ENCODE measurements around the gene ZNF791.
"Not testable (repeated sequence)": the region's sequence is repeated elsewhere in the genome, so short reads cannot be mapped to it uniquely, and the experiment has no call there.

The ZNF791 gene

GRCh38 chr19:12621253-12622024 lies 10.7 kb downstream of the ZNF791 start:
- H3K4me2 ChIP-seq (ENCODE audit: low read length); H2BK5ac ChIP-seq (ENCODE audit: low read depth, low read length, poor library complexity); H3K14ac ChIP-seq (ENCODE audit: low read length); H3K27ac ChIP-seq (ENCODE audit: low read depth, low read length); H3K4me1 ChIP-seq (ENCODE audit: control insufficient read depth in 1 of 2, insufficient read depth in 2 of 2, low read length in 2 of 2); H3K9me3 ChIP-seq (ENCODE audit: insufficient read depth, low read depth, low read length); H3K79me2 ChIP-seq (ENCODE audit: control insufficient read depth, insufficient read depth, low read length, poor library complexity); H3K4me3 ChIP-seq (ENCODE audit: low read depth, low read length); H4K12ac ChIP-seq (ENCODE audit: low read depth, low read length); H3K9ac ChIP-seq (ENCODE audit: low read length); H3K23ac ChIP-seq (ENCODE audit: low read length); H3K27me3 ChIP-seq (ENCODE audit: insufficient read depth, low read length); H3K18ac ChIP-seq (ENCODE audit: low read length); H2AK5ac ChIP-seq (ENCODE audit: low read length); H4K8ac ChIP-seq (ENCODE audit: low read depth, low read length); DNase-seq; H3K79me1 ChIP-seq (ENCODE audit: low read length); H4K91ac ChIP-seq (ENCODE audit: low read depth, low read length); H2AFZ ChIP-seq (ENCODE audit: insufficient read depth, low read length, poor library complexity); H2BK120ac ChIP-seq (ENCODE audit: insufficient read depth, low read length, poor library complexity); H2BK12ac ChIP-seq (ENCODE audit: low read length): not testable (repeated sequence)
- WGBS (ENCODE audit: extremely low coverage, insufficient coverage, insufficient read length), result no CpG with 5 or more reads among the region's 26 CpGs
- Histone ChIP-seq H3K36me3 (ENCODE audit: control insufficient read depth in 1 of 2, insufficient read depth in 2 of 2, low read length in 2 of 2) (peaks cover 33 to 36% of the 10 kb centered on the region in 2 experiments), H3K4ac (ENCODE audit: low read depth, low read length) (peak overlapping the region; percentile 36)

GRCh38 chr19:12623361-12624031 lies 12.8 kb downstream of the ZNF791 start:
- H3K79me1 ChIP-seq (ENCODE audit: low read length), result no peaks in the 10 kb centered on the region
- no CpG with 5 or more reads among the region's 4 CpGs for WGBS (ENCODE audit: extremely low coverage, insufficient coverage, insufficient read length)

GRCh38 chr19:12626958-12627357 lies 16.2 kb downstream of the ZNF791 start:
- H3K27ac ChIP-seq (ENCODE audit: low read depth, low read length), result no peak overlapping the region
- no CpG with 5 or more reads among the region's 8 CpGs for WGBS (ENCODE audit: extremely low coverage, insufficient coverage, insufficient read length)
- H3K9me3 ChIP-seq (ENCODE audit: insufficient read depth, low read depth, low read length), result peaks cover 17% of the 10 kb centered on the region
- no peak overlapping the region for H4K8ac ChIP-seq (ENCODE audit: low read depth, low read length)
- no peak overlapping the region for H3K9ac ChIP-seq (ENCODE audit: low read length)
- no peak overlapping the region for H4K91ac ChIP-seq (ENCODE audit: low read depth, low read length)
- H3K27me3 ChIP-seq (ENCODE audit: insufficient read depth, low read length), result no peaks in the 10 kb centered on the region
- no peak overlapping the region for H2AK5ac ChIP-seq (ENCODE audit: low read length)
- H2AFZ ChIP-seq (ENCODE audit: insufficient read depth, low read length, poor library complexity), result no peak overlapping the region
- H3K4me1 ChIP-seq (ENCODE audit: control insufficient read depth in 1 of 2, insufficient read depth in 2 of 2, low read length in 2 of 2), result no peaks in the 10 kb centered on the region
- no peaks in the 10 kb centered on the region for H3K79me1 ChIP-seq (ENCODE audit: low read length)
- H3K18ac ChIP-seq (ENCODE audit: low read length), result no peak overlapping the region
- no peaks in the 10 kb centered on the region for H3K79me2 ChIP-seq (ENCODE audit: control insufficient read depth, insufficient read depth, low read length, poor library complexity)
- peak overlapping the region; percentile 20 for H3K4me3 ChIP-seq (ENCODE audit: low read depth, low read length)
- no peak overlapping the region for H2BK120ac ChIP-seq (ENCODE audit: insufficient read depth, low read length, poor library complexity)
- no peak overlapping the region for H3K14ac ChIP-seq (ENCODE audit: low read length)
- no peak overlapping the region for H3K4ac ChIP-seq (ENCODE audit: low read depth, low read length)
- H2BK12ac ChIP-seq (ENCODE audit: low read length), result no peak overlapping the region
- no peak overlapping the region for H4K12ac ChIP-seq (ENCODE audit: low read depth, low read length)
- H3K4me2 ChIP-seq (ENCODE audit: low read length), result no peak overlapping the region
- H3K23ac ChIP-seq (ENCODE audit: low read length), result no peak overlapping the region
- no peak overlapping the region for H2BK5ac ChIP-seq (ENCODE audit: low read depth, low read length, poor library complexity)
- peak; percentile 11 to 45 for DNase-seq
- peaks cover 46 to 66% of the 10 kb centered on the region in 2 experiments for H3K36me3 ChIP-seq (ENCODE audit: control insufficient read depth in 1 of 2, insufficient read depth in 2 of 2, low read length in 2 of 2)

More at GRCh38 chr19:12623361-12624031, 12.8 kb downstream of the ZNF791 start:
- H3K9ac ChIP-seq (ENCODE audit: low read length), result no peak overlapping the region
- peaks cover 39 to 49% of the 10 kb centered on the region in 2 experiments for H3K36me3 ChIP-seq (ENCODE audit: control insufficient read depth in 1 of 2, insufficient read depth in 2 of 2, low read length in 2 of 2)
- no peak overlapping the region for H3K4me3 ChIP-seq (ENCODE audit: low read depth, low read length)
- no peak overlapping the region for H2AFZ ChIP-seq (ENCODE audit: insufficient read depth, low read length, poor library complexity)
- H2BK12ac ChIP-seq (ENCODE audit: low read length), result no peak overlapping the region
- no peak overlapping the region for H2BK120ac ChIP-seq (ENCODE audit: insufficient read depth, low read length, poor library complexity)
- H4K91ac ChIP-seq (ENCODE audit: low read depth, low read length), result no peak overlapping the region
- no peak overlapping the region for H3K27ac ChIP-seq (ENCODE audit: low read depth, low read length)
- H3K4ac ChIP-seq (ENCODE audit: low read depth, low read length), result no peak overlapping the region
- H4K12ac ChIP-seq (ENCODE audit: low read depth, low read length), result no peak overlapping the region
- no peaks in the 10 kb centered on the region for H3K4me1 ChIP-seq (ENCODE audit: control insufficient read depth in 1 of 2, insufficient read depth in 2 of 2, low read length in 2 of 2)
- no peaks in the 10 kb centered on the region for H3K27me3 ChIP-seq (ENCODE audit: insufficient read depth, low read length)
- H2BK5ac ChIP-seq (ENCODE audit: low read depth, low read length, poor library complexity), result no peak overlapping the region
- H3K18ac ChIP-seq (ENCODE audit: low read length), result no peak overlapping the region
- H3K14ac ChIP-seq (ENCODE audit: low read length), result no peak overlapping the region
- no peak overlapping the region for H3K4me2 ChIP-seq (ENCODE audit: low read length)
- no peak overlapping the region for H2AK5ac ChIP-seq (ENCODE audit: low read length)
- no peak for DNase-seq
- peaks cover 13% of the 10 kb centered on the region for H3K9me3 ChIP-seq (ENCODE audit: insufficient read depth, low read depth, low read length)
- peaks cover 2% of the 10 kb centered on the region for H3K79me2 ChIP-seq (ENCODE audit: control insufficient read depth, insufficient read depth, low read length, poor library complexity)
- no peak overlapping the region for H3K23ac ChIP-seq (ENCODE audit: low read length)
- no peak overlapping the region for H4K8ac ChIP-seq (ENCODE audit: low read depth, low read length)

GRCh38 chr19:12628040-12629022 lies 17.6 kb downstream of the ZNF791 start:
- H3K79me1 ChIP-seq (ENCODE audit: low read length), result no peaks in the 10 kb centered on the region
- H2BK12ac ChIP-seq (ENCODE audit: low read length), result no peak overlapping the region
- H3K4me2 ChIP-seq (ENCODE audit: low read length), result no peak overlapping the region
- no peak overlapping the region for H3K23ac ChIP-seq (ENCODE audit: low read length)
- no peaks in the 10 kb centered on the region for H3K79me2 ChIP-seq (ENCODE audit: control insufficient read depth, insufficient read depth, low read length, poor library complexity)
- H3K14ac ChIP-seq (ENCODE audit: low read length), result no peak overlapping the region
- no peak overlapping the region for H4K12ac ChIP-seq (ENCODE audit: low read depth, low read length)
- DNase-seq, result no peak
- H2AK5ac ChIP-seq (ENCODE audit: low read length), result no peak overlapping the region
- no peak overlapping the region for H2BK120ac ChIP-seq (ENCODE audit: insufficient read depth, low read length, poor library complexity)
- no peak overlapping the region for H3K18ac ChIP-seq (ENCODE audit: low read length)
- H3K27ac ChIP-seq (ENCODE audit: low read depth, low read length), result no peak overlapping the region
- H3K9me3 ChIP-seq (ENCODE audit: insufficient read depth, low read depth, low read length), result peaks cover 17% of the 10 kb centered on the region
- H4K8ac ChIP-seq (ENCODE audit: low read depth, low read length), result no peak overlapping the region
- H3K27me3 ChIP-seq (ENCODE audit: insufficient read depth, low read length), result no peaks in the 10 kb centered on the region
- no peak overlapping the region for H3K4ac ChIP-seq (ENCODE audit: low read depth, low read length)
- H3K4me1 ChIP-seq (ENCODE audit: control insufficient read depth in 1 of 2, insufficient read depth in 2 of 2, low read length in 2 of 2), result no peaks in the 10 kb centered on the region
- no peak overlapping the region for H4K91ac ChIP-seq (ENCODE audit: low read depth, low read length)
- no peak overlapping the region for H2BK5ac ChIP-seq (ENCODE audit: low read depth, low read length, poor library complexity)
- peaks cover 45 to 64% of the 10 kb centered on the region in 2 experiments for H3K36me3 ChIP-seq (ENCODE audit: control insufficient read depth in 1 of 2, insufficient read depth in 2 of 2, low read length in 2 of 2)
- WGBS (ENCODE audit: extremely low coverage, insufficient coverage, insufficient read length), result no CpG with 5 or more reads among the region's 17 CpGs
- H3K9ac ChIP-seq (ENCODE audit: low read length), result no peak overlapping the region
- H3K4me3 ChIP-seq (ENCODE audit: low read depth, low read length), result no peak overlapping the region
- H2AFZ ChIP-seq (ENCODE audit: insufficient read depth, low read length, poor library complexity), result no peak overlapping the region

Measured in trophoblast cell (in vitro differentiated cells and primary cell).